M059J (cell line): ENCODE data around the gene PTPN13. TPM values are rescaled to one million over a fixed set of nuclear protein-coding genes. Genes with fewer than 3 reads are reported as not detected.
A peak's percentile ranks its signal among the peaks of the same experiment; 100 is the strongest.

Experiments
- DNase-seq: peaks from one replicate; pipeline ENCODE4 v3.0.0-alpha.2; 2012; ENCODE audit warnings: low read depth
- total RNA-seq: library from RNA; depleted of rRNA; stranded (reverse); fragments of >200 nt; shearing (Covaris generic); gene quantifications from 2 replicates; pipeline ENCODE4 v1.2.3, GENCODE V29; 2014

PTPN13 gene
- total RNA-seq, 1 experiment from 2014 or later, result 12.3 TPM

GRCh38 chr4:86818841-86819240 lies 224.7 kb downstream of the PTPN13 start:
- DNase-seq, result no peak

DNA sequence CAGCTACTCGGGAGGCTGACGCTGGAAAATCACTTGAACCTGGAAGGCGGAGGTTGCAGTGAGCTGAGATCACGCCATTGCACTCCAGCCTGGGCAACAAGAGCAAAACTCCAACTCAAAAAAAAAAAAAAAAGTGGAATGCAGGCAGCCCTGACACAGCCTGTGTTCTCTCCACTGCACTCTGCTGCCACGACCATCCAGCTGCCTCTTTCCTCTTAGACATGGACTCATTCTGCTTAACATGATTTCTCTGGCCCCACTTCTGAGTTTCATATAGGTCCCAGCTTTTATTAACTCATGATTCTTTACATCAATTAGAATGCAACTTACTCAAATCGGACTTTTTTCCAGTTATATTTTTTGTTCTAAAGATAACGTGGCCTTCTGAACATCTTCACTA lies 225.4 kb downstream of the PTPN13 start:
- DNase-seq, result no peak

DNA sequence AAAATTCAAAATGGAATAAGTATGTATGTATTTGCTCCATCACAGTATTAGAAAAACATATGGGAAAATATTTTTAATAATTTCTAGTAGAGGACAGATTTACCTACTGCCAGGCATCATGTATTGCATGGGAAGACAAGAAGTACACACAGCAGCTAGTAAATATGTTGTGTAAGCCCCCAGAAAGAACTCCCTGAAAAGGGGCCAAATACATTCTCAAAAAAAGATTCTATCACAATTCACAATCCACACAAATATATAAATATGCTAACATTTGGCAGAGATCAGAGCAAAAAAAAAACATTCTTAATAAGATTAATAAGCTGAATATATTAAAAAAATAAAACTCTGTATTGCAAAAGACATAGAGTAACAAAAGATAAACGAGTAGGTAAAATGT lies 227.0 kb downstream of the PTPN13 start:
- DNase-seq, result no peak

DNA sequence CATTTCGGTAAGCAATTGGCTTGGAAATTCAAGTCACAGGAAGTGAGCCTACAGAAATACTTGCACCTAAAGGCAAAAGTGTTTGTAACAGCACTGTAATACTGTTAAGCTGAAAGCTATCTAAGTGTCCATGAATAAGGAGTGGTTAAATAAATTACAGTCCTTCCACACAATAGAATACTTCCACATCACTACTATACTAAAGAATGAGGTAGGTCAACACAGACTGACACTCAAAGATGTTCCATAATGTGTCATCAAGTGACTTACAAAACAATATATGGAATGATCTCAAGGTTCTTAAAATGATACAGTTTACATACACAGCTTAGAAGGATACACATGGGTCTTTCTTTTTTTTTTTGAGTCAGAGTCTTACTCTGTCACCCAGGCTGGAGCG lies 228.0 kb downstream of the PTPN13 start:
- no peak for DNase-seq

GRCh38 chr4:86825511-86825910 lies 231.4 kb downstream of the PTPN13 start:
- peak; percentile 21 for DNase-seq

DNA sequence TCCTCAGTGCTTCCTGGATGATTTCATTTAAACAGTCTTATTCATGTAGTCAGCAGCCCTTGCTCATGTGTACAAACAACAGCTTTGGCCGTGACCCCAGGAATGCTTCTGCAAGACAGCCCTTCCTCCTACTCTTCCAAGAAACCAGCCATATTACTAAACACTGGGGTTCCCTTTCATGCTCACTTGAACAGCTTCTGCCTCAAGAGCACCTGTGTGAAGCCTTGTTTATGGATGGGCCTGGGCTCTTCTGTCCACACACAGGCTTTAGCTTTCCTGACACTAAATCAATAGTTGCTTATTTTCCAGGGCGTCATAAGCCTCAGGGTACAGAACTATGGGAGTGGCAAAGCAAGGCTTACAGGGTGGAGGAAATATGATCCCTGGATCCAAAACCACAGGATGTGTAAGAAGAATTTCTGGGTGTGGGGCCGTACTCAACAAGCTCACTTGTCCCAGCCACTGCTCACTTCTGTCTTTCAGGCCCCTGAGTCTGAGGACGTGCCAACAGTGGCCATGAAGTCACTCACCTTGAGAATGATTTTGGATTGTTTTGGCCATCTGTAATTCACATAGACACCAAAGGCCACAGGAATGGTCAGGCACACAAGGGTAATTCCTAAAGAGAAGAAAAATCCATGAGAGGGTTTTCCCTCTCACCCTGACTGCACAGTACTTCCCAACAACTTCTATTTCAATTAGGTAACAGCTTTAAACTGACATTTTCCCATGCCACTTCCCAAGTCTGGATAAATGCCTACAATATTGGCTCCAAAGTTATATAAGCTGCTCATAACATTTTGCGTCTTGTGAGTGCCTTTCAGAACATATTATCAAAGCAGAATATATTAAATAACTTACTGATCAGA lies 237.4 kb downstream of the PTPN13 start:
- DNase-seq, result peak; percentile 96

DNA sequence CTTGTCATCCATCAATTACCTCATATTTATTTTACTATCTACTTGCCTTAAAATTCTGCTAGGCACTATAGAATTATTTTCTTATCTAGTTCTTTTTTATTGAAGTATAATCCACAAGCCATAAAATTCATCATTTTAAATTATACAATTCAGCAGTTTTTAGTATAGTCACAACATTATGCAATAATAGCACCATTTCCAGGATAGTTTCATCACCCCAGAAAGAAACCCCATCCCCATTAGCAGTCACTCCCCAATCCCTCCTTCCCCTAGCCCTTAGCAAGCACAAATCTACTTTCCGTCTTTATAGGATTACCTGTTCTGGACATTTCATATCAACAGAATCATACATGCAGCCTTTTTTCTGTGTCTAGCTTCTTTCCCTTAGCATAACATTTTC lies 239.5 kb downstream of the PTPN13 start:
- DNase-seq, result no peak

DNA sequence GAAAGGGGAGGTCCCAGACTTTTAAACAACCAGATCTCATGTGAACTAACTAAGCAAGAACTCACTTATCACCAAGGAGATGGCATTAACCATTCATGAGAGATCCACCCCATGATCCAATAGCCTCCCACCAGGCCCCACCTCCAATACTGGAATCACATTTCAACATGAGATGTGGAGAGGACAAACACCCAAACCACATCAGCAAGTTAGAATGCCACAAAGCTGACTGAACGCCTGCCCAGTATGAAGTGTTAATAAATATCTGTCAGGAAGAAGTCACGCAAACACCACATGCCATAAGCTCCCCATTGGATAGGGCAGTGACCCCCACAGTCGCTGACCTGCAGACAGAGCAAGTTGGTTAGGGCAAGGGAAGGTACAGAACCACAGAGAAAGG lies 240.8 kb downstream of the PTPN13 start:
- peak; percentile 93 for DNase-seq

DNA sequence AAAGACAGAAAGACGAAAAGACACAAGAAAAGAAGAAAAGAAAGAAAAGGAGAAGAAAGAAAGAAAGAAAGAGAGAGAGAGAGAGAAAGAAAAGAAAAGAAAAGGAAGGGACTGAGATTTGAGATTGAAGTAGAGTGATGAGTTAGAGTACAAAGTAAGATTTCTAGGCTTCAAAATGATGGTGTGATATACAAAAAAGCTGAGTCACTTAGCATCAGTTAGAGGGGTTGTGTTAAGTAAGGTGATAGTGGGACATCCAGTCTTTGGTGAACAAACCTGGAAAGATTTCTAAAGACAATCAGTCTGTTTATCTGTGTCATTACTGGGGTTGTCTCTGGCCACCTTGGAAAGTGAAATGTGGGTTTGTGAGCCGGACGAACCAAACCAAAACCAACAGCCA lies 241.6 kb downstream of the PTPN13 start:
- DNase-seq, result no peak

GRCh38 chr4:86837691-86838503 lies 243.8 kb downstream of the PTPN13 start:
- no peak for DNase-seq

DNA sequence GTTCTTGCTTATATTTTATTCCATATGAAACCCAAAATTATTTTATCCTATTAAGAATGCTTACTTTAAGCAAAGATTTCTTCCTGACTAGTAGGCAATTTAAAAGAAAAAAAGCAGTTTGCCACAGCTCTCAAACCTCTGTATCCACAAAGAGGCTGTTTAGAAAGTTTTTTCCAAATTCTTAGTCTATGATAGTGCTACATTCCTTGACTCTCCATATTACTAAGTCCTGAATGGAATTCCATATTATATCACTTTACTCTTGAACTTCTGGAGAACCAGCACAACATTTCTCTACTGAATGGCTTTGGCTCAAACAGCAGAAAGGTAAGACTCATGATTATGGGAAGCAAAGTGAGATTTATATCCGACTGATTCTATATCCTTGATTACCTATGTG lies 246.7 kb downstream of the PTPN13 start:
- no peak for DNase-seq

GRCh38 chr4:86841309-86841708 lies 247.2 kb downstream of the PTPN13 start:
- DNase-seq, result no peak

DNA sequence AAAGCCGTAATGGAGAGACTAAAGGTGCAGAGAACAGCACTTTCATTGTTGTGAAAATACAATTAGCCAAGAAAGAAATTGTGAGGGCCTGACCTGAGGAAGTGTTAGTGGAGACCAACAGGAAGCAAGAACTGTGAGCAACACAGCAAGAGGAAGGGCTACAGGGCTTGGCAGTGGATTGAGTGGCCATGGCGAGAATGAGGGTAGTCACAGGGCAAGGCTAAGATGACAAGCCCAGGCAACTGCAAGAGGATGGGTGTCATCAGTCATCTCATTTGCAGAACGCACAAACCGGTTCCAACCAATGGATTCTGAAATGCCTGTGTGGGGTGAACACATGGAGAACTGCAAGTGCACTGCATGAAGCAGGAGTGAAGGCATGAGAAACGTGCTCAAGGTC lies 251.5 kb downstream of the PTPN13 start:
- no peak for DNase-seq

GRCh38 chr4:86846921-86847320 lies 252.8 kb downstream of the PTPN13 start:
- DNase-seq, result no peak

DNA sequence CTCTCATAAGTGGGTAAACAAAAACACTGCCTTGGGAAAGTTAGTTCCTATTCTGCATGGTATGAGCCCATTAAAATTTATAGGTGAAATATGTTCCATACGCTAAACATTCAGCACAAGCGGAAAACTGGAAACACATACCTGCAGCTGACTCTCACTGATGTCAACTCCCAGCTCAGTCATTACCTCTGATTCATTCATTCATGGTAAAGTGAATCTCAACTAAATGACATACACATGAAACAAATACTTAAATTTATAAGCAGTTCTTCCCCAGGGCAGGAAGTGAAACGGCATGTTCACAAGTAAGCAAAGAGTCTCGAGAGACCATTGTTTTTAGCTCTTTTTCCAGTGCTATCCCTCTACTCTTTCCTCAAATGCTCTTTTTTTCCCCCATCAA lies 253.5 kb downstream of the PTPN13 start:
- DNase-seq, result no peak

DNA sequence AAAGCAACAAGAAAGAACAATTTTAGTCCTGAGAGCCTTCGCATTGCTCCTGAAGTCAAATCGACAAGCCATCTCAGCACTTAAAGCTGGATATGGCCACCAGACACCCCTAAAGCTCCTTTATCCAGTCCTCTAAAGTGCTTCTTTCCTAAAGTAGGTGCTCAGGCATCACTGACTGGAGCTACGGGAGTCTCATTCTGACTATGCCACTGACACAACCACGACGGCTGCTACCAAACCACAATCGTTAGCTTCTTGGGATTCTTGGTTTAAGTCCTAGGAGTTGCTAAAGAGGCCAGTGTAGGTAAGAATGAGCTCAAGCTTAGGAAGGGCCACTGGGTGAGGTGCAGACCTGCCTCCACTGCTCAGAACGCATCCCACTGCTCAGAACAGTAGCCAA lies 254.0 kb downstream of the PTPN13 start:
- DNase-seq, result peak; percentile 50

DNA sequence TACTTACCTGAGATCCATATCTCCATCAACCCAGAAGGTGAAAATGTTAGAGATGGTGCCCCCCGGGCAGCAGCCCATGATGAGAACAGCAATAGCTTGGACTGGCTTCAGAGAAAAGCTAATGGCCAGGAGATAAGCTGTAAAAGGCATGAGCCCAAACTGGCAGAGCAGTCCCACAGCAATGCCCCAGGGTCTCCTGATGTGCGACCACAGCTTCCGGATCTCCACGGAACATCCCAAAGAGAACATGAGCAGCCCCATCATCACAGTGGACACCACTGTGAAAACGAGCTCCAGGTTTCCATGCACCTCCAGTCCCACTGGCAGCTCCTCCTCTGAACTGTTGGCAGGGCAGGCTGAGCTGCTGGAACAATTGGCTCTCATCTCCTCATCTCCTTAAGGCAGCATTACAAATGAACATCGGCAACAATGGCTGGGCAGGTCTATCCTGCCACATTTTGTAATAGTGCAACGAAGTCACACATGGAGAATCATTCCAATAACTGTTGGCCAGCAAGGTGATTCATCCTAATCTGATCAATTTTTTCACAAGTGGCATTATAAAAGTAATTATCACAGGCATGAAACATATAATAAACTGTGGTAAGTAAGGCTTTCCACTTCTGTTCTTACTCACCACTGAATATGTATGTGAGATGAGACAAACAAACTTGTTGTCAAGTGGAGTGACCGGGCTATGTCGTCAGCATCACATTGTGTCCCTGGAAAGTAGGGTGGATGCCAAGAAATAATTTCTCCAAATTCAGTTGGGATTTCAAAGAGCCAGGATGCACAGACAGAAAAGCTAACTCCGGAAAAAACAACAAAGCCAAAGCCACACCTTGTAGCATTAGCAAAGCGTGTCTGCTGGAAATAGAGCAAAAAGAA lies 254.9 kb downstream of the PTPN13 start, which contains the start of gene SLC10A6:
Gene SLC10A6, minus strand, starts transcription at position 653 of the 888 bp plus-strand sequence. Its CDS starts 269 bp downstream, at position 384.
- DNase-seq, result peak; percentile 34

DNA sequence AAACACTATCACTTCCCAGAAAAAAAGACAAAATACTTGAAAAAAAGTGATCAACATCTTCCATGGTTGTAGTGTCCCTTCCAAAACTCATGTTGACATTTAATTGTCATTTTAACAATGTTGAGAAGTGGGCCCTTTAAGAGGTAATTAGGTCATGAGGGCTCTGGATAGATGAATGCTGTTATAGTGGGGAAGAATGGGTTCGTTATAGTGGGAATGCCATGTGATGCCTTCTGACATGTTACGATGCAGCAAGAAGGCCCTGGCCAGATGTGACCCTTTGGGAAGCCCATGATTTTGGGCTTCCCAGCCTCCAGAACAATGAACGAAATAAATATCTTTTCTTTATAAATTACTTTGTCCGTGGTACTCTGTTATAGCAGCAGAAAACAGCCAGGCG lies 259.1 kb downstream of the PTPN13 start:
- DNase-seq, result no peak

- DNase-seq, result peak; percentile 84
Observed at GRCh38 chr4:86855572-86855971, 261.5 kb downstream of the PTPN13 start.

DNA sequence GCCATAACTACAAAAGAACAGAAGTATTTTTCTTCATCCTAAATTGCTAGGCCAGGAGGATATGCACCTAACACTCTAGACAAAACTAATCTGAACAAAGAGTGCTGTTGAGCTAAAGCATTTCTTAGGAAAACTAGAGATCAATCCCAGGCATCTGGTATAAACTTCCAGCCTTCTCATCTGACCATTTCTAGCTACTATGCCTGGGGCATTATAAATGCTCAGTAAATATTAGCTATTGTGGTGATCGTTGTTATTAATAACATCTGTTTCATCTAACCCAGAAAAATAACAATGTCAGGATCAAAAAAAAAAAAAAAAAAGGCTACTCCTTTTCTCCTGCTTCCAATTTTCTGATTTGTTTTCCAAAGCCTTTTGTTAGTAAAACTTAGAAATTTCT lies 262.8 kb downstream of the PTPN13 start:
- no peak for DNase-seq

GRCh38 chr4:86857341-86858052 lies 263.4 kb downstream of the PTPN13 start:
- no peak for DNase-seq
